ENCODE results near the gene PMPCA.

GRCh38 chr9:136383436-136383835 lies 27.0 kb upstream of the PMPCA start:
- TF ChIP-seq, protein P1, sequence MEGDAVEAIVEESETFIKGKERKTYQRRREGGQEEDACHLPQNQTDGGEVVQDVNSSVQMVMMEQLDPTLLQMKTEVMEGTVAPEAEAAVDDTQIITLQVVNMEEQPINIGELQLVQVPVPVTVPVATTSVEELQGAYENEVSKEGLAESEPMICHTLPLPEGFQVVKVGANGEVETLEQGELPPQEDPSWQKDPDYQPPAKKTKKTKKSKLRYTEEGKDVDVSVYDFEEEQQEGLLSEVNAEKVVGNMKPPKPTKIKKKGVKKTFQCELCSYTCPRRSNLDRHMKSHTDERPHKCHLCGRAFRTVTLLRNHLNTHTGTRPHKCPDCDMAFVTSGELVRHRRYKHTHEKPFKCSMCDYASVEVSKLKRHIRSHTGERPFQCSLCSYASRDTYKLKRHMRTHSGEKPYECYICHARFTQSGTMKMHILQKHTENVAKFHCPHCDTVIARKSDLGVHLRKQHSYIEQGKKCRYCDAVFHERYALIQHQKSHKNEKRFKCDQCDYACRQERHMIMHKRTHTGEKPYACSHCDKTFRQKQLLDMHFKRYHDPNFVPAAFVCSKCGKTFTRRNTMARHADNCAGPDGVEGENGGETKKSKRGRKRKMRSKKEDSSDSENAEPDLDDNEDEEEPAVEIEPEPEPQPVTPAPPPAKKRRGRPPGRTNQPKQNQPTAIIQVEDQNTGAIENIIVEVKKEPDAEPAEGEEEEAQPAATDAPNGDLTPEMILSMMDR (IDR thresholded peaks at IDR 0.05 in 2 of 3, conservative IDR thresholded peaks at IDR 0.05 in 1 of 3; ENCODE audit: borderline replicate concordance in 1 of 3, insufficient read depth in 1 of 3, low read depth in 2 of 3, low read length in 2 of 3), result no peak
- TF ChIP-seq JUND (IDR thresholded peaks at IDR 0.05) (no peak), YY1 (IDR thresholded peaks at IDR 0.05; ENCODE audit: extremely low read depth, insufficient replicate concordance, low read depth, low read length) (no peak), POLR2AphosphoS5 (IDR thresholded peaks at IDR 0.05; ENCODE audit: low read depth, low read length) (no peak), ZNF274 (IDR thresholded peaks at IDR 0.05; ENCODE audit: low read depth, low read length) (no peak), POLR2A (IDR thresholded peaks at IDR 0.05; ENCODE audit: borderline replicate concordance, extremely low read depth, insufficient read depth, insufficient read length) (no peak), EZH2 (IDR thresholded peaks at IDR 0.05) (no peak), MAX (IDR thresholded peaks at IDR 0.05) (no peak), SP1 (IDR thresholded peaks at IDR 0.05; ENCODE audit: low read depth) (no peak), ZBTB33 (IDR thresholded peaks at IDR 0.05; ENCODE audit: extremely low read depth, insufficient replicate concordance, low read length) (no peak)
- TF ChIP-seq, protein P2, sequence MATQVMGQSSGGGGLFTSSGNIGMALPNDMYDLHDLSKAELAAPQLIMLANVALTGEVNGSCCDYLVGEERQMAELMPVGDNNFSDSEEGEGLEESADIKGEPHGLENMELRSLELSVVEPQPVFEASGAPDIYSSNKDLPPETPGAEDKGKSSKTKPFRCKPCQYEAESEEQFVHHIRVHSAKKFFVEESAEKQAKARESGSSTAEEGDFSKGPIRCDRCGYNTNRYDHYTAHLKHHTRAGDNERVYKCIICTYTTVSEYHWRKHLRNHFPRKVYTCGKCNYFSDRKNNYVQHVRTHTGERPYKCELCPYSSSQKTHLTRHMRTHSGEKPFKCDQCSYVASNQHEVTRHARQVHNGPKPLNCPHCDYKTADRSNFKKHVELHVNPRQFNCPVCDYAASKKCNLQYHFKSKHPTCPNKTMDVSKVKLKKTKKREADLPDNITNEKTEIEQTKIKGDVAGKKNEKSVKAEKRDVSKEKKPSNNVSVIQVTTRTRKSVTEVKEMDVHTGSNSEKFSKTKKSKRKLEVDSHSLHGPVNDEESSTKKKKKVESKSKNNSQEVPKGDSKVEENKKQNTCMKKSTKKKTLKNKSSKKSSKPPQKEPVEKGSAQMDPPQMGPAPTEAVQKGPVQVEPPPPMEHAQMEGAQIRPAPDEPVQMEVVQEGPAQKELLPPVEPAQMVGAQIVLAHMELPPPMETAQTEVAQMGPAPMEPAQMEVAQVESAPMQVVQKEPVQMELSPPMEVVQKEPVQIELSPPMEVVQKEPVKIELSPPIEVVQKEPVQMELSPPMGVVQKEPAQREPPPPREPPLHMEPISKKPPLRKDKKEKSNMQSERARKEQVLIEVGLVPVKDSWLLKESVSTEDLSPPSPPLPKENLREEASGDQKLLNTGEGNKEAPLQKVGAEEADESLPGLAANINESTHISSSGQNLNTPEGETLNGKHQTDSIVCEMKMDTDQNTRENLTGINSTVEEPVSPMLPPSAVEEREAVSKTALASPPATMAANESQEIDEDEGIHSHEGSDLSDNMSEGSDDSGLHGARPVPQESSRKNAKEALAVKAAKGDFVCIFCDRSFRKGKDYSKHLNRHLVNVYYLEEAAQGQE (IDR thresholded peaks at IDR 0.05; ENCODE audit: low read depth), result no peak
